Measurements from ENCODE around the gene COL11A1. TPM values are rescaled to one million over a fixed set of nuclear protein-coding genes. Genes with fewer than 3 reads are reported as not detected.

The COL11A1 gene
- total RNA-seq (2022; extraction: Qiagen RNA extraction; ENCODE audit: low read depth), result 0.97 to 3.5 TPM (median 2.6 TPM) in 5 replicates

DNA sequence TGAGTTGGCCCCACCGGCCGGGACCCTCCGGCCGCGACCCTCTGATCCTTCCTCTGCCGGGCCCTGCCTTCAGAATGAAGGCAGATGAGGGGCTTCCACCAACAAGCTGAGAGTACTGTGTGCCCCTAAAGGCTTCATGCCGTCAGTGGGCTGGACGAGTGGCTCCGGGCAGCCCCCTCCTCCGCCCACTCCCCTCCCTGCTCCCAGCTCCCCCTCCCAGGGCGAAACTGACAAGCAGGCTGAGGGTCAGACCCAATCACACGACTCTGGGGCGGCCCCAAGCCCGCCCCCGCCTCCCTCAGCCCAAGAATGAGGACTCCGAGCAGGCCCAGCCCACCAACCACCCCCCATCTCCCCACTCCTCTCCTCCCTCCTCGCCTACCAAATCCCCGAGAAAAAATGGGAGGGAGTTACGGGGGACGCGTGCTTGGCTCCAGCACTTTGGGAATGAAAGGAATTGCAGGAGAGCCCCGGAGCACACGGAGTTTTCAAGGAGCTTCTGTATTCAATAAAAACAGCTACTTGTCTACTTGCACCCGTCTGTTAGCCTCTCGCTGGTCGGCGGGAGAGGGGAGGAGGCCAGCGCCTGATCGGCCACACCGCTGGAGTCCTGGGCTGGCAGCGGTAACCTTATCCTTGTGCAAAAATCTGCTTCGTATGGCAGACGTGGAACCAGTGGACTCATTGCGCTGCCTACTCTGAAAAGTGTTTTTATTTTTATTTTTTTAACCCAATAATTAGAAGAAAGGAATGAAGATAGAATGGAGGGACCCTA lies at the start of gene COL11A1:
COL11A1 (minus strand) TSS at position 147 of the 775 bp plus-strand sequence. CDS start 344 bp downstream, outside the sequence.

Data from A549 treated with ZK216348 at 1 μM for 4 hours (cell line).